Neural progenitor cell (in vitro differentiated cells): ENCODE measurements around the gene LIN7C.

ENCODE experiments used
- CTCF ChIP-seq: fragments of 200-600 bp; sonication (generic); IDR thresholded peaks from 2 replicates; pipeline ENCODE4 v1.5.1; 2017; ENCODE audit warnings: antibody characterized with exemption, mild to moderate bottlenecking
- EZH2 ChIP-seq: fragments of 200-600 bp; sonication (generic); IDR thresholded peaks from 2 replicates; pipeline ENCODE4 v1.6.1; 2017; ENCODE audit warnings: antibody characterized with exemption, mild to moderate bottlenecking, moderate library complexity
- EZH2phosphoT487 ChIP-seq: fragments of 200-600 bp; sonication (generic); IDR thresholded peaks from 2 replicates; pipeline ENCODE4 v1.6.1; 2017; ENCODE audit warnings: antibody characterized with exemption

- no peak for TF ChIP-seq CTCF
- no peak for TF ChIP-seq EZH2
- no peak for TF ChIP-seq EZH2phosphoT487
These were observed 47.4 kb downstream of the LIN7C start for GRCh38 chr11:27459191-27459590.
